GM12865 (cell line): ENCODE data around the gene SPATA20.

Source experiments
- DNase-seq: peaks from one replicate; pipeline ENCODE4 v3.0.0; 2010; ENCODE audit warnings: low read depth
- H3K4me3 ChIP-seq: 2 replicates; pipeline ENCODE4 v1.5.1; 2011; ENCODE audit warnings: mild to moderate bottlenecking, low read depth, low read length, control low read depth
- CTCF ChIP-seq: IDR thresholded peaks from 2 replicates; pipeline ENCODE4 v1.5.1; 2011; ENCODE audit warnings: low read length, control low read depth, low read depth, inconsistent platforms; ENCODE audit not compliant: insufficient read depth; ENCODE audit errors: missing control alignments

SPATA20 gene

DNA sequence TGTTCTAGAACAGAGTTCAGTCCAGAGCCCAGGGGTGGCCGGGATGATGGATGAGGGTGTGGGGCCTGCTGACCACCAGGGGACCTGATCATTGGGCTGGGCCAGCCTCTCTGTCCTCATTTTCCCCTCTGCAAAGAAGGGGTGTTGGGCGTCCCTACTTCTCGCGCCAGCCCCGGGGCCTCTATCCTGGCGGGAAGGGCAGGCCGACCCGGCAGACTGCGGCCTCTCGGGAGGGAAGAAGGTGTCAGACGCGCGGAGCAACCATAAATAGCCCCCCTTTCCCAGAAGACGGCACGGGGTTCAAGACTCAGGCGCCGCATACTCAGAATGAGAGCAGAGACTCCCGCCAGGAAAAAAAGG is 11.6 kb downstream of the SPATA20 start:
- H3K4me3 ChIP-seq: no peak overlapping the region
- TF ChIP-seq CTCF: no peak
- no peak for DNase-seq

DNA sequence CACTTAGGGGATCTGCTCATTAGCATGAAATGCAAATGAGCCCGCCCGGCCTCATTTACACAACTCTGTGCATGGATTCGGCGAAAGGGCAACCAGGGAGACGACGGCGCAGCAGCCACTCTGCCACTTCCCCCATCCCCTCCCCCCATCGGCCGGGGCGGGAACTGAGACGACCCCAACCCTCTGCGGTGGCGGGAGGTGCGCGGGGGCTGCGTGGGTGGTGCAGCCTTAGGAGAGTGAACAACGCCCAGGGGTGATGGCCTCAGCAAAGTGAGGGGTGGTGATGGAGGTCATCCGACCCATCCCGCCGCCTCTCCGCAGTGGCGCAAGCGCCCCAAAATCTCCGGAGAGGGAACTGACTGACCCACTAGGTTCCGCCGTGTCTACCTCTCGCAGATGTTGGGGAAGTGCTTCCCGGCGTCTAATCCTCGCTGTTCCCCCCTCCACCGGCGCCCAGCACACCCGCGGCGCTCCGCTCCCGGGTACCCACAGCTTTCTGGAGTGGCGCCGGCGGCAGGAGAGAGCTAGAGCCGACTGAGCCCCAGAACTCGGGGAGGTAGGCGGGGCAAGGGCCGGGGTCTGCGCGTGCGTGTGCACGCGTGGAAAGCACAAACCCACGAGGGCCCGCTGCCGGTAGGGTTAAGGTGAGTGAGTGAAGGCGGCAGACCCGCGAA is 12.1 kb downstream of the SPATA20 start:
- no peak for DNase-seq
- no peak for TF ChIP-seq CTCF
- no peak overlapping the region for H3K4me3 ChIP-seq

GRCh38 chr17:50559674-50560184 is 12.8 kb downstream of the SPATA20 start:
- TF ChIP-seq CTCF: no peak

DNA sequence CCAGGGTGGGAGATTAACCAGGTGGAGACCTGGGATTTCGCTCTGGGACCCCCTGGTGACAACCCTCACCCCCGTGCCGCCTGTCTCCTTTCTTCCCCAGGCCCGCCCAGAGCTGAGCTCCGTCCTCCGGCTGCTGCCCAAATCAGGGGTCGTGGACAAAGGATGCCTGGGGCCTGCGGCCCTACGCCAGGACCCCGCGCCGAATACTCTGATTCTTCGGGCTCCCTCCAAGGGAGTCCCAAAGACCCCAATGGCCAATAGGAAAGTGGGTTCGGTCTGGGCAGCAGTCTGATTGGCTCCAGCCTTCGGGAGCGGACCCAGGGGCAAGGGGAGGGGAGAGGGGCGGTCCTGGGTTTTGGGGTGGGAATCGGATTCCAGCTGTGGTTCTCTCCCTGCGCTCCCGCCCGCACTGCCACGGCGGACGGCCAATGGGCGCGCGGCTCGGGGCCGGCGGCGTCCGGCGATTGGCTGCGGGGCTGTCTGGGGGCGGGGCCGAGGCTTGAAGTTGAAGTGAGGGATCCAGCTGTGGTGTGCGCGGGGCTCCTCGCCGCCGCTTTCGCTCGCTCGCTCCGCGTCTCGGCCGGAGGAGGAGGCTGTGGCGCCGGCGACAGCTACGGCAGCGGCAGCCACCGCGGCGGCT is 13.3 kb downstream of the SPATA20 start, which contains the start of gene CACNA1G:
CACNA1G (plus strand) TSS at position 531 of the 640 bp plus-strand sequence. CDS start 745 bp downstream, outside the sequence.
- peak; percentile 84 for DNase-seq
- no peak for TF ChIP-seq CTCF

More at GRCh38 chr17:50559674-50560184, 12.8 kb downstream of the SPATA20 start:
- H3K4me3 ChIP-seq: peak overlapping the region; percentile 48
- peak; percentile 44 for DNase-seq

DNA sequence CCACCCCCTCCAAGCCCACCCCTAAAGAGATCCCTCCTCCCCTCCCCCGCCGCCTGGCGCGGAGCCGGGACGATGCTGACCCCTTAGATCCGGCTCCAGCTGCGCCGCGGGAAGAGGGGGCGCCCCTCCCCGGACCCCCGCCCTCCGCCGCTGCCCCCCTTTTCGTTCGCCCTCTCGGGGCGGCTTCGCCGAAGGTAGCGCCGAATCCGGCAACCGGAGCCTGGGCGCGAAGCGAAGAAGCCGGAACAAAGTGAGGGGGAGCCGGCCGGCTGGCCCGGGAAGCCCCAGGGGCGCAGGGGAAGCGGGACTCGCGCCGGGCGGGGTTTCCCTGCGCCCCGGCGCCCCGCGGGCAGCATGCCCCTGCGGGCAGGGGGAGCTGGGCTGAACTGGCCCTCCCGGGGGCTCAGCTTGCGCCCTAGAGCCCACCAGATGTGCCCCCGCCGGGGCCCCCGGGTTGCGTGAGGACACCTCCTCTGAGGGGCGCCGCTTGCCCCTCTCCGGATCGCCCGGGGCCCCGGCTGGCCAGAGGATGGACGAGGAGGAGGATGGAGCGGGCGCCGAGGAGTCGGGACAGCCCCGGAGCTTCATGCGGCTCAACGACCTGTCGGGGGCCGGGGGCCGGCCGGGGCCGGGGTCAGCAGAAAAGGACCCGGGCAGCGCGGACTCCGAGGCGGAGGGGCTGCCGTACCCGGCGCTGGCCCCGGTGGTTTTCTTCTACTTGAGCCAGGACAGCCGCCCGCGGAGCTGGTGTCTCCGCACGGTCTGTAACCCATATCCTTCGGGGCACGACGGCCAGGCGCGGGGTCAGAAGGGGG is 14.2 kb downstream of the SPATA20 start:
- no peak for TF ChIP-seq CTCF
- no peak for DNase-seq
- peak overlapping the region; percentile 42 for H3K4me3 ChIP-seq

More for the DNA sequence above, 13.3 kb downstream of the SPATA20 start, which contains the start of gene CACNA1G:
- H3K4me3 ChIP-seq: peak within 1 kb of the TSS; percentile 48

GRCh38 chr17:50561746-50562141 is 14.8 kb downstream of the SPATA20 start:
- no peak for DNase-seq
- no peak overlapping the region for H3K4me3 ChIP-seq
- TF ChIP-seq CTCF: no peak
